Prostate gland (tissue), 2 donors: ENCODE measurements around the gene SAP30BP. TPM values are rescaled to one million over a fixed set of nuclear protein-coding genes. Genes with fewer than 3 reads are reported as not detected.
A peak's percentile ranks its signal among the peaks of the same experiment; 100 is the strongest.

ENCODE experiments used
- DNase-seq: peaks from one replicate; pipeline ENCODE4 v3.0.0-alpha.2; 2019; ENCODE audit warnings: low spot score
- H3K27ac ChIP-seq, 2 donors: fragments of 200-600 bp; sonication (generic); 2 replicates each; pipeline ENCODE4 v1.5.1; 2017 to 2019
- H3K27me3 ChIP-seq: fragments of 200-600 bp; sonication (generic); replicated peaks from 2 replicates; pipeline ENCODE4 v1.5.1; 2019; ENCODE audit not compliant: insufficient read depth
- H3K36me3 ChIP-seq, 2 donors: fragments of 200-600 bp; sonication (generic); 1 replicate in 1 of 2; 2 replicates in 1 of 2; pipeline versions ENCODE4 v1.5.1 to v1.8.1; 2017 to 2019
- H3K4me1 ChIP-seq: fragments of 200-600 bp; sonication (generic); replicated peaks from 2 replicates; pipeline ENCODE4 v1.5.1; 2019
- H3K4me3 ChIP-seq, 2 donors: fragments of 200-600 bp; sonication (generic); 2 replicates each; pipeline ENCODE4 v1.5.1; 2017 to 2019
- H3K9me3 ChIP-seq: fragments of 200-600 bp; sonication (generic); 2 replicates; pipeline ENCODE4 v1.5.1; 2017
- POLR2A ChIP-seq: fragments of 450-650 bp; IDR thresholded peaks from one replicate; pipeline ENCODE4 v1.6.1; 2016; ENCODE audit warnings: antibody characterized with exemption, mild to moderate bottlenecking
- POLR2AphosphoS5 ChIP-seq: sonication (generic); formaldehyde crosslinking; IDR thresholded peaks from one replicate; pipeline ENCODE4 v1.6.1; 2017; ENCODE audit warnings: antibody characterized with exemption
- WGBS: methylation state at CpG from one replicate; pipeline ENCODE4 v1.1.5; 2018; 5-methylcytosine and 5-hydroxymethylcytosine counted together
- intact Hi-C: fragments of 100-400 bp; cut with DNase I; formaldehyde crosslinking; loops from one replicate; pipeline ENCODE4 v1.14.2; 2022
- total RNA-seq, 2 donors: library from RNA; depleted of rRNA; stranded (reverse); fragments of >200 nt; gene quantifications; one replicate each; pipeline ENCODE4 v1.1.0, GENCODE V29; 2016
- TF ChIP-seq, protein P1 (sequence below), 4 experiments: fragments of 200-600 bp in 2 of 4; fragments of 450-650 bp in 2 of 4; sonication (generic) in 2 of 4; IDR thresholded peaks; 1 replicate in 3 of 4; 2 replicates in 1 of 4; pipeline ENCODE4 v1.5.1; 2016 to 2019; ENCODE audit warnings: antibody characterized with exemption in 4 of 4, mild to moderate bottlenecking in 2 of 4, moderate library complexity in 2 of 4

SAP30BP gene
- total RNA-seq, 2 donors from 2014 or later = 50.4 to 72.3 TPM

DNA sequence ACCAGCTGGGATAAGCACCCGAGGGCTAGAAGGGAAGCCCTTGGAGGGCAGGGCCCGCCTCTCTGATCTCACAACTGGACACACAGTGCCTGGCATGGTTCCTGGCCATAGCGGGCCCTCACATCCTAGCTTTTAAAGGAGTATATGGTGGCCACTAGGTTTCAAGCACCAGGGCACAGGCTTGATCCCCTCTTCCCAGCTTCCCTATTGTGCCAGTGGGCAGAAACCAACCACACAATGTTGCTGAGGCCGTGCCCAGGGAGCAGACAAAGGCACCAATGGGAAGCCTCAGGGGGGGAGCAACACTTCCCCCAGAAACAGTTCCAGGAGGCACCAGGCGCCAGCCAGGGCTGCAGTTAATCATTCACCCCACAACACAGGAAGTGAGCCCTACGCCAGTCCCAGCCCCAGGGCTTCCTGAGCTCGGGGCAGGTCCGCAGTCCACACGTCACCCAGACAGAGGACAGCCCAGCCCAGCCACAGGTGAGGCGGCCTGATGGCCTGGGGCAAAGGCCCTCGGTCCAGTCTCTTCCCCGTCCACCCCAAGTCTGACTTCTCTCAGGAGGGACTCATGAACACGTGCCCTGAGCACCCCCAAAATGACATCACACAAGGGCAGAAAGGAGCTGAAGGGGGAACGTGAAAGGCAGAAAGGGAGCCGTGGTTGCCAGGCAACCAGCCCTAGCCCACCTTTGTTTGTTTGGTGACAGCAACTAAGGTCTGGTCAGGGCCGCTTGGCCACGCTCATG, 21.1 kb upstream of the SAP30BP start:
- WGBS = 47% methylated on average over 17 of the region's 17 CpGs
- peak; percentile 61 for DNase-seq
- intact Hi-C loops = no loop called here
- H3K4me1 ChIP-seq = peaks cover 13% of the 10 kb centered on the region
- no peaks in the 10 kb centered on the region for H3K9me3 ChIP-seq
- H3K27ac ChIP-seq = peak overlapping the region; percentile 33 to 67
- H3K4me3 ChIP-seq = no peak overlapping the region
- no peaks in the 10 kb centered on the region for H3K27me3 ChIP-seq
- TF ChIP-seq, protein P1, sequence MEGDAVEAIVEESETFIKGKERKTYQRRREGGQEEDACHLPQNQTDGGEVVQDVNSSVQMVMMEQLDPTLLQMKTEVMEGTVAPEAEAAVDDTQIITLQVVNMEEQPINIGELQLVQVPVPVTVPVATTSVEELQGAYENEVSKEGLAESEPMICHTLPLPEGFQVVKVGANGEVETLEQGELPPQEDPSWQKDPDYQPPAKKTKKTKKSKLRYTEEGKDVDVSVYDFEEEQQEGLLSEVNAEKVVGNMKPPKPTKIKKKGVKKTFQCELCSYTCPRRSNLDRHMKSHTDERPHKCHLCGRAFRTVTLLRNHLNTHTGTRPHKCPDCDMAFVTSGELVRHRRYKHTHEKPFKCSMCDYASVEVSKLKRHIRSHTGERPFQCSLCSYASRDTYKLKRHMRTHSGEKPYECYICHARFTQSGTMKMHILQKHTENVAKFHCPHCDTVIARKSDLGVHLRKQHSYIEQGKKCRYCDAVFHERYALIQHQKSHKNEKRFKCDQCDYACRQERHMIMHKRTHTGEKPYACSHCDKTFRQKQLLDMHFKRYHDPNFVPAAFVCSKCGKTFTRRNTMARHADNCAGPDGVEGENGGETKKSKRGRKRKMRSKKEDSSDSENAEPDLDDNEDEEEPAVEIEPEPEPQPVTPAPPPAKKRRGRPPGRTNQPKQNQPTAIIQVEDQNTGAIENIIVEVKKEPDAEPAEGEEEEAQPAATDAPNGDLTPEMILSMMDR (IDR thresholded peaks at IDR 0.05) = no peak
- TF ChIP-seq POLR2A (peak; percentile 57), POLR2AphosphoS5 (peak; percentile 57)
- peaks cover 0 to 6% of the 10 kb centered on the region in 2 donors for H3K36me3 ChIP-seq

DNA sequence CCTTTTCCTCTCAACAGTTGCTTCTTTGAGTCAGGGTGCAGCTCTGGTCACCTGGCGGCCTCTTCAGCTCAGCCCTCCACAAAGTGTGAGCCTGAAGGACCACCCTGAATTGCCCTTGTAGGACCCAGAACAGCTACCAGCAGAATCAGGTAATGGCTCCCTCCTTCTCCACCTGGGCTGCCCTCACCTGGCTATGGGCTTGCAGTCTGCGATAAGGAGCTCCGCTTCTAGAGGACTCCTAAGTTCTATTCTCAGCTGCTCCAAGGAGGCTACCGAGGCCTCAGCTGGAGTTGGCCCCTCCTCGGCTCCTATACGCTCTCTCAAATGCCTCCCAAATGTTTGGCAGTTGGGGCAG, 20.5 kb upstream of the SAP30BP start:
- no peak for DNase-seq
- Histone ChIP-seq H3K27me3 (no peaks in the 10 kb centered on the region), H3K4me1 (peaks cover 13% of the 10 kb centered on the region), H3K4me3 (no peak overlapping the region), H3K27ac (peak overlapping the region; percentile 33 to 67), H3K36me3 (peaks cover 0 to 6% of the 10 kb centered on the region in 2 donors), H3K9me3 (no peaks in the 10 kb centered on the region)
- intact Hi-C loops = no loop called here
- TF ChIP-seq POLR2A (no peak), POLR2AphosphoS5 (no peak)
- TF ChIP-seq, protein P1 (IDR thresholded peaks at IDR 0.05) = no peak
- WGBS = 92% methylated on average over 6 of the region's 6 CpGs

DNA sequence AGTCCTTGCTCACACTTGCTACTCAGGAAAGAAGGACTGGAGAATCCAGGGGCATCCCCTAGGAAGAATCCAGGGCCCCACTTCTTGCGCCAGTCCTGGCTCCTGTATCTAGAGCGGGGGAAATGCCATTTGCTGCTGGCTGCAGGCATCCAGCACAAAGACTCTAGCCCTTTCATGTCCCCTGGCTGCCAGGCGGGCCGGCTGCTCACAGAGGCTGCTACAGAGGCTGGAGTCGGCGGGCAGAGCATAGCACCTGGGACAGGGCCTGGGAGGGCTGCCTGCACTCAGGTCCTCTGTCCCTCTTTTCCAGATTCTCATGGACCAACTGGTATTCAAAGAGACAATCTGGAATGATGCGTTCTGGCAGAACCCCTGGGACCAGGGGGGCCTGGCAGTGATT, 20.1 kb upstream of the SAP30BP start:
- Histone ChIP-seq H3K4me1 (peaks cover 11% of the 10 kb centered on the region), H3K27me3 (no peaks in the 10 kb centered on the region), H3K36me3 (peaks cover 0 to 6% of the 10 kb centered on the region in 2 donors), H3K4me3 (no peak overlapping the region), H3K9me3 (no peaks in the 10 kb centered on the region), H3K27ac (no peak overlapping the region)
- no peak for TF ChIP-seq POLR2AphosphoS5
- TF ChIP-seq, protein P1 (IDR thresholded peaks at IDR 0.05) = no peak
- no peak for TF ChIP-seq POLR2A
- intact Hi-C loops = no loop called here
- 74% methylated on average over 7 of the region's 7 CpGs for WGBS
- DNase-seq = no peak

DNA sequence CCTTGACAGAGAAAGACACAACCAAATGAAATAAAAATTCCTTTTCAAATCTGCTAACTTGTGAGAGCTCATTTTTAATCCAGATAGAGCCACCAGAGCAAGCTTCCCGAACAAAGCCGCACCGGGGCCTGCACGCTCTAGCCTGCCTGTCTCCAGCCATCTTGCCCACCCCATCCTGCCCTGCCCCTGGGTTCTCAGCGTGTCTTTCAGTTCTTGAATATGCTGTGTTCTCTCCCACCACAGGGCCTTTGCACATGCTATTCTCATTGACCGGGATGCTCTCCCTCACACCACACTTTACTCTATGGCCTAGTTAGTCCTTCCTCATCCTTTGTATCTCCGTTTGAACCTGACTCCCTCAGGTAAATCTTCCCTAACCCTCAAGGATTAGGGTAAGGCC, 19.2 kb upstream of the SAP30BP start:
- H3K27ac ChIP-seq = no peak overlapping the region
- TF ChIP-seq POLR2A = no peak
- WGBS = 94% methylated on average over 7 of the region's 7 CpGs
- H3K4me1 ChIP-seq = peaks cover 2% of the 10 kb centered on the region
- no peak overlapping the region for H3K4me3 ChIP-seq
- DNase-seq = no peak
- H3K27me3 ChIP-seq = no peaks in the 10 kb centered on the region
- peaks cover 0 to 6% of the 10 kb centered on the region in 2 donors for H3K36me3 ChIP-seq
- intact Hi-C loops = no loop called here
- no peaks in the 10 kb centered on the region for H3K9me3 ChIP-seq

DNA sequence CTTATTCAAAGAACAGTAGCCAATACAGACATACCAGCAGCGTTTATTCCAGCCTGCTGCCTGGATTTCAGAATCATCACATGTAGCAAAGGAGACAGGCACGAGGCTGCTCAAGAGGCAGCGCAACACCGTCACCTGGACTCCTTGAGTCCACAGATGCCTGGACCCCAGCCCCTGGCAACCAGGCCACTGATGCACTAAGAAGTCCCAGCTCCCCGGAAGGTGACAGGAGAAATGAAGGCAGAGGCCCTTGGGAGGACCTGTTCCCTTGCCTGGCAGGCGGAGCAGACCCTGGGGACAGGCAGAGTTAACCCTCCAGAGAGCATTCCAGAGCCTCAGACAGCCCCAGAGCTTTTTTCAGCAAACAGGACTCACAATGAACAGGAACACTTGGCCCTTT, 17.5 kb upstream of the SAP30BP start:
- H3K27me3 ChIP-seq = no peaks in the 10 kb centered on the region
- peaks cover 0 to 6% of the 10 kb centered on the region in 2 donors for H3K36me3 ChIP-seq
- TF ChIP-seq, protein P1 (IDR thresholded peaks at IDR 0.05) = no peak
- TF ChIP-seq POLR2A = no peak
- no peak for TF ChIP-seq POLR2AphosphoS5
- WGBS = 86% methylated on average over 6 of the region's 6 CpGs
- H3K27ac ChIP-seq = no peak overlapping the region
- H3K4me1 ChIP-seq = no peaks in the 10 kb centered on the region
- no peaks in the 10 kb centered on the region for H3K9me3 ChIP-seq
- no peak for DNase-seq
- intact Hi-C loops = no loop called here
- no peak overlapping the region for H3K4me3 ChIP-seq
